Measurements from ENCODE around the gene STX4.

DNA sequence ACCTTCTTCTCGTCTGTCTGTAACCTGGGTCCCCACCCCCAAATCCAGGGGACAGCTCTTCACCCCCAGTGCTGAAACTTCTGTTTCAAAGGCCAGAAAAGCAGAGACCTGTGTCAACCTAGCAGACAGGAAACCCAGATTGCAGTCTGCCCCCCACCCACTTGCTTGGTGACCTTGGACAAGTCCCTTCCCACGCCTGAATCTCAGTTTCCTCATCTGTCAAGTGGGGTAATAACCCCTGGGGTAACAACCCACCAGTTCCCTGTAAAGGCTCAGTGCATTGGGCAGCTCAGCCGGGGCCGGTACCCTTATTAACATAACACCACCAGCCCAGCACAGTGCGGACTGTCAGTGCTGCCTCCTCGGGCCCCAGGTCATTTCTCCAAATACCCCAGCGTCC is 24.2 kb upstream of the STX4 start:
- TF ChIP-seq POLR2AphosphoS5 (IDR thresholded peaks at IDR 0.05; ENCODE audit: borderline replicate concordance, low read depth, low read length): no peak
- TF ChIP-seq EZH2 (IDR thresholded peaks at IDR 0.05): no peak
- TF ChIP-seq FOXP2 (optimal IDR thresholded peaks at IDR 0.05; ENCODE audit: control extremely low read depth, extremely low read length, insufficient read depth): no peak
